ENCODE results near the gene DENND4A.

Gene DENND4A

GRCh38 chr15:65645392-65645791 is 146.7 kb downstream of the DENND4A start:
- no peak overlapping the region for H3K27ac ChIP-seq (ENCODE audit: insufficient read depth, low read length, poor library complexity, severe bottlenecking)
- no peaks in the 10 kb centered on the region for H3K4me1 ChIP-seq (ENCODE audit: control insufficient read depth, insufficient read depth, low read length, poor library complexity, severe bottlenecking)
- no peak for DNase-seq
- no peaks in the 10 kb centered on the region for H3K27me3 ChIP-seq (replicated peaks; ENCODE audit: control insufficient read depth, insufficient read depth, low read length, poor library complexity, severe bottlenecking)
- H3K9me3 ChIP-seq (ENCODE audit: control insufficient read depth, low read length): no peaks in the 10 kb centered on the region
- no peaks in the 10 kb centered on the region for H3K36me3 ChIP-seq (ENCODE audit: control insufficient read depth, insufficient read depth, low read length)
- no peak overlapping the region for H3K4me3 ChIP-seq (ENCODE audit: insufficient read depth, low read depth, low read length, poor library complexity, severe bottlenecking)

GRCh38 chr15:65644282-65644681 is 147.8 kb downstream of the DENND4A start:
- no peak overlapping the region for H3K4me3 ChIP-seq (ENCODE audit: insufficient read depth, low read depth, low read length, poor library complexity, severe bottlenecking)

GRCh38 chr15:65642594-65642993 is 149.5 kb downstream of the DENND4A start:
- H3K4me1 ChIP-seq (ENCODE audit: control insufficient read depth, insufficient read depth, low read length, poor library complexity, severe bottlenecking): no peaks in the 10 kb centered on the region
- no peak overlapping the region for H3K4me3 ChIP-seq (ENCODE audit: insufficient read depth, low read depth, low read length, poor library complexity, severe bottlenecking)
- no peaks in the 10 kb centered on the region for H3K36me3 ChIP-seq (ENCODE audit: control insufficient read depth, insufficient read depth, low read length)
- DNase-seq: no peak
- no peaks in the 10 kb centered on the region for H3K9me3 ChIP-seq (ENCODE audit: control insufficient read depth, low read length)
- H3K27me3 ChIP-seq (replicated peaks; ENCODE audit: control insufficient read depth, insufficient read depth, low read length, poor library complexity, severe bottlenecking): no peaks in the 10 kb centered on the region
- H3K27ac ChIP-seq (ENCODE audit: insufficient read depth, low read length, poor library complexity, severe bottlenecking): no peak overlapping the region

More at GRCh38 chr15:65644282-65644681, 147.8 kb downstream of the DENND4A start:
- no peak for DNase-seq
- Histone ChIP-seq H3K36me3 (ENCODE audit: control insufficient read depth, insufficient read depth, low read length) (no peaks in the 10 kb centered on the region), H3K9me3 (ENCODE audit: control insufficient read depth, low read length) (no peaks in the 10 kb centered on the region), H3K27ac (ENCODE audit: insufficient read depth, low read length, poor library complexity, severe bottlenecking) (no peak overlapping the region), H3K4me1 (ENCODE audit: control insufficient read depth, insufficient read depth, low read length, poor library complexity, severe bottlenecking) (no peaks in the 10 kb centered on the region), H3K27me3 (replicated peaks; ENCODE audit: control insufficient read depth, insufficient read depth, low read length, poor library complexity, severe bottlenecking) (no peaks in the 10 kb centered on the region)

GRCh38 chr15:65641768-65642475 is 150.2 kb downstream of the DENND4A start:
- Histone ChIP-seq H3K4me3 (ENCODE audit: insufficient read depth, low read depth, low read length, poor library complexity, severe bottlenecking) (no peak overlapping the region), H3K27me3 (replicated peaks; ENCODE audit: control insufficient read depth, insufficient read depth, low read length, poor library complexity, severe bottlenecking) (no peaks in the 10 kb centered on the region), H3K27ac (ENCODE audit: insufficient read depth, low read length, poor library complexity, severe bottlenecking) (no peak overlapping the region), H3K9me3 (ENCODE audit: control insufficient read depth, low read length) (no peaks in the 10 kb centered on the region), H3K4me1 (ENCODE audit: control insufficient read depth, insufficient read depth, low read length, poor library complexity, severe bottlenecking) (no peaks in the 10 kb centered on the region), H3K36me3 (ENCODE audit: control insufficient read depth, insufficient read depth, low read length) (no peaks in the 10 kb centered on the region)
- no peak for DNase-seq

- no peak overlapping the region for H3K27ac ChIP-seq (ENCODE audit: insufficient read depth, low read length, poor library complexity, severe bottlenecking)
Observed at GRCh38 chr15:65639509-65639908, 152.6 kb downstream of the DENND4A start.

GRCh38 chr15:65638681-65639089 is 153.4 kb downstream of the DENND4A start:
- Histone ChIP-seq H3K4me3 (ENCODE audit: insufficient read depth, low read depth, low read length, poor library complexity, severe bottlenecking) (no peak overlapping the region), H3K36me3 (ENCODE audit: control insufficient read depth, insufficient read depth, low read length) (no peaks in the 10 kb centered on the region), H3K9me3 (ENCODE audit: control insufficient read depth, low read length) (no peaks in the 10 kb centered on the region), H3K27me3 (replicated peaks; ENCODE audit: control insufficient read depth, insufficient read depth, low read length, poor library complexity, severe bottlenecking) (no peaks in the 10 kb centered on the region), H3K4me1 (ENCODE audit: control insufficient read depth, insufficient read depth, low read length, poor library complexity, severe bottlenecking) (no peaks in the 10 kb centered on the region), H3K27ac (ENCODE audit: insufficient read depth, low read length, poor library complexity, severe bottlenecking) (no peak overlapping the region)
- DNase-seq: peak in 1 of 3 donors; percentile 27

More at GRCh38 chr15:65639509-65639908, 152.6 kb downstream of the DENND4A start:
- Histone ChIP-seq H3K4me3 (ENCODE audit: insufficient read depth, low read depth, low read length, poor library complexity, severe bottlenecking) (no peak overlapping the region), H3K27me3 (replicated peaks; ENCODE audit: control insufficient read depth, insufficient read depth, low read length, poor library complexity, severe bottlenecking) (no peaks in the 10 kb centered on the region), H3K9me3 (ENCODE audit: control insufficient read depth, low read length) (no peaks in the 10 kb centered on the region), H3K36me3 (ENCODE audit: control insufficient read depth, insufficient read depth, low read length) (no peaks in the 10 kb centered on the region), H3K4me1 (ENCODE audit: control insufficient read depth, insufficient read depth, low read length, poor library complexity, severe bottlenecking) (no peaks in the 10 kb centered on the region)
- no peak for DNase-seq

- H3K9me3 ChIP-seq (ENCODE audit: control insufficient read depth, low read length): no peaks in the 10 kb centered on the region
- no peak overlapping the region for H3K27ac ChIP-seq (ENCODE audit: insufficient read depth, low read length, poor library complexity, severe bottlenecking)
- H3K4me3 ChIP-seq (ENCODE audit: insufficient read depth, low read depth, low read length, poor library complexity, severe bottlenecking): no peak overlapping the region
- no peaks in the 10 kb centered on the region for H3K36me3 ChIP-seq (ENCODE audit: control insufficient read depth, insufficient read depth, low read length)
- H3K4me1 ChIP-seq (ENCODE audit: control insufficient read depth, insufficient read depth, low read length, poor library complexity, severe bottlenecking): no peaks in the 10 kb centered on the region
- DNase-seq: no peak
- no peaks in the 10 kb centered on the region for H3K27me3 ChIP-seq (replicated peaks; ENCODE audit: control insufficient read depth, insufficient read depth, low read length, poor library complexity, severe bottlenecking)
Observed at GRCh38 chr15:65638109-65638508, 154.0 kb downstream of the DENND4A start.

- Histone ChIP-seq H3K9me3 (ENCODE audit: control insufficient read depth, low read length) (no peaks in the 10 kb centered on the region), H3K27me3 (replicated peaks; ENCODE audit: control insufficient read depth, insufficient read depth, low read length, poor library complexity, severe bottlenecking) (no peaks in the 10 kb centered on the region), H3K4me3 (ENCODE audit: insufficient read depth, low read depth, low read length, poor library complexity, severe bottlenecking) (no peak overlapping the region), H3K27ac (ENCODE audit: insufficient read depth, low read length, poor library complexity, severe bottlenecking) (no peak overlapping the region), H3K4me1 (ENCODE audit: control insufficient read depth, insufficient read depth, low read length, poor library complexity, severe bottlenecking) (no peaks in the 10 kb centered on the region), H3K36me3 (ENCODE audit: control insufficient read depth, insufficient read depth, low read length) (no peaks in the 10 kb centered on the region)
- DNase-seq: no peak
Observed at GRCh38 chr15:65634356-65634755, 157.7 kb downstream of the DENND4A start.

GRCh38 chr15:65633752-65634151 is 158.3 kb downstream of the DENND4A start:
- Histone ChIP-seq H3K9me3 (ENCODE audit: control insufficient read depth, low read length) (no peaks in the 10 kb centered on the region), H3K4me3 (ENCODE audit: insufficient read depth, low read depth, low read length, poor library complexity, severe bottlenecking) (no peak overlapping the region), H3K36me3 (ENCODE audit: control insufficient read depth, insufficient read depth, low read length) (no peaks in the 10 kb centered on the region), H3K4me1 (ENCODE audit: control insufficient read depth, insufficient read depth, low read length, poor library complexity, severe bottlenecking) (no peaks in the 10 kb centered on the region), H3K27me3 (replicated peaks; ENCODE audit: control insufficient read depth, insufficient read depth, low read length, poor library complexity, severe bottlenecking) (no peaks in the 10 kb centered on the region), H3K27ac (ENCODE audit: insufficient read depth, low read length, poor library complexity, severe bottlenecking) (no peak overlapping the region)
- no peak for DNase-seq

GRCh38 chr15:65632780-65633375 is 159.2 kb downstream of the DENND4A start:
- no peaks in the 10 kb centered on the region for H3K4me1 ChIP-seq (ENCODE audit: control insufficient read depth, insufficient read depth, low read length, poor library complexity, severe bottlenecking)
- DNase-seq: no peak
- no peaks in the 10 kb centered on the region for H3K36me3 ChIP-seq (ENCODE audit: control insufficient read depth, insufficient read depth, low read length)
- H3K27me3 ChIP-seq (replicated peaks; ENCODE audit: control insufficient read depth, insufficient read depth, low read length, poor library complexity, severe bottlenecking): no peaks in the 10 kb centered on the region
- no peaks in the 10 kb centered on the region for H3K9me3 ChIP-seq (ENCODE audit: control insufficient read depth, low read length)
- H3K4me3 ChIP-seq (ENCODE audit: insufficient read depth, low read depth, low read length, poor library complexity, severe bottlenecking): no peak overlapping the region
- no peak overlapping the region for H3K27ac ChIP-seq (ENCODE audit: insufficient read depth, low read length, poor library complexity, severe bottlenecking)
